H9 (cell line): ENCODE measurements around the gene ZNF775. TPM values are rescaled to one million over a fixed set of nuclear protein-coding genes. Genes with fewer than 3 reads are reported as not detected.

Source experiments
- DNase-seq: peaks from one replicate; pipeline ENCODE4 v3.0.0-alpha.2; 2017
- H2AFZ ChIP-seq: one replicate; pipeline ENCODE4 v1.6.1; 2013; ENCODE audit warnings: mild to moderate bottlenecking, low read length, control low read depth, moderate library complexity
- H2AK5ac ChIP-seq: 2 replicates; pipeline ENCODE4 v1.6.1; 2013; ENCODE audit warnings: low read length, control low read depth, mixed read lengths; ENCODE audit not compliant: insufficient read length
- H2BK120ac ChIP-seq: one replicate; pipeline ENCODE4 v1.6.1; 2013; ENCODE audit warnings: low read depth, mild to moderate bottlenecking, low read length, control low read depth, inconsistent platforms; ENCODE audit not compliant: poor library complexity, severe bottlenecking
- H2BK12ac ChIP-seq: 2 replicates; pipeline ENCODE4 v1.6.1; 2013; ENCODE audit warnings: low read length, control low read depth, mixed read lengths, low read depth; ENCODE audit not compliant: insufficient read length
- H2BK15ac ChIP-seq: 2 replicates; pipeline ENCODE4 v1.6.1; 2013; ENCODE audit warnings: low read depth, low read length, control low read depth
- H2BK20ac ChIP-seq: one replicate; pipeline ENCODE4 v1.6.1; 2013; ENCODE audit warnings: low read depth, mild to moderate bottlenecking, low read length, control low read depth, inconsistent platforms; ENCODE audit not compliant: poor library complexity, severe bottlenecking
- H2BK5ac ChIP-seq: 2 replicates; pipeline ENCODE4 v1.6.1; 2013; ENCODE audit warnings: low read length, control low read depth, mixed read lengths; ENCODE audit not compliant: insufficient read length
- H3K14ac ChIP-seq: 2 replicates; pipeline ENCODE4 v1.6.1; 2013; ENCODE audit warnings: low read length, control low read depth; ENCODE audit not compliant: insufficient read depth
- H3K18ac ChIP-seq: 2 replicates; pipeline ENCODE4 v1.6.1; 2013; ENCODE audit warnings: low read depth, mild to moderate bottlenecking, mixed read lengths, low read length, control low read depth; ENCODE audit not compliant: insufficient read length
- H3K23ac ChIP-seq: 2 replicates; pipeline ENCODE4 v1.6.1; 2013; ENCODE audit warnings: low read length, control low read depth, mixed read lengths, low read depth; ENCODE audit not compliant: insufficient read length
- H3K23me2 ChIP-seq: 2 replicates; pipeline ENCODE4 v1.6.1; 2013; ENCODE audit warnings: low read depth, mild to moderate bottlenecking, mixed read lengths, low read length, control low read depth; ENCODE audit not compliant: insufficient read length, poor library complexity, severe bottlenecking
- H3K27ac ChIP-seq: 2 replicates; pipeline ENCODE4 v1.5.1; 2013; ENCODE audit warnings: low read length, control low read depth, mixed read lengths, low read depth; ENCODE audit not compliant: insufficient read length
- H3K27me3 ChIP-seq: 2 replicates; pipeline ENCODE4 v1.6.1; 2013; ENCODE audit warnings: low read length, control low read depth, inconsistent platforms; ENCODE audit not compliant: insufficient read depth
- H3K4ac ChIP-seq: 2 replicates; pipeline ENCODE4 v1.6.1; 2013; ENCODE audit warnings: low read depth, mild to moderate bottlenecking, control low read depth, inconsistent platforms, low read length, moderate library complexity
- H3K4me1 ChIP-seq: 2 replicates; pipeline ENCODE4 v1.6.1; 2013; ENCODE audit warnings: low read length, control low read depth, inconsistent platforms; ENCODE audit not compliant: insufficient read depth
- H3K4me2 ChIP-seq: 2 replicates; pipeline ENCODE4 v1.6.1; 2013; ENCODE audit warnings: low read length, control low read depth, mixed read lengths; ENCODE audit not compliant: insufficient read length, insufficient read depth
- H3K56ac ChIP-seq: 2 replicates; pipeline ENCODE4 v1.6.1; 2013; ENCODE audit warnings: low read depth, mild to moderate bottlenecking, mixed read lengths, low read length, control low read depth; ENCODE audit not compliant: insufficient read length
- H3K79me1 ChIP-seq: 2 replicates; pipeline ENCODE4 v1.6.1; 2013; ENCODE audit warnings: low read depth, mild to moderate bottlenecking, moderate library complexity, low read length, control low read depth, inconsistent platforms; ENCODE audit not compliant: insufficient read depth, poor library complexity, severe bottlenecking
- H3K79me2 ChIP-seq: 2 replicates; pipeline ENCODE4 v1.6.1; 2013; ENCODE audit warnings: low read length, control low read depth, inconsistent platforms; ENCODE audit not compliant: insufficient read depth
- H3K9ac ChIP-seq: 2 replicates; pipeline ENCODE4 v1.6.1; 2013; ENCODE audit warnings: low read length, control low read depth, mixed read lengths; ENCODE audit not compliant: insufficient read length; ENCODE audit errors: extremely low read depth
- H3K9me3 ChIP-seq: one replicate; pipeline ENCODE4 v1.6.1; 2013; ENCODE audit warnings: low read depth, low read length, inconsistent platforms; ENCODE audit not compliant: control insufficient read depth
- H3T11ph ChIP-seq: one replicate; pipeline ENCODE4 v1.6.1; 2013; ENCODE audit warnings: mild to moderate bottlenecking, low read length, control low read depth, inconsistent platforms
- H4K20me1 ChIP-seq: one replicate; pipeline ENCODE4 v1.6.1; 2013; ENCODE audit not compliant: control insufficient read depth, insufficient read length, insufficient read depth
- H4K5ac ChIP-seq: 2 replicates; pipeline ENCODE4 v1.6.1; 2013; ENCODE audit warnings: low read depth, mild to moderate bottlenecking, mixed read lengths, low read length, control low read depth; ENCODE audit not compliant: insufficient read length
- H4K8ac ChIP-seq: replicated peaks from 2 replicates; pipeline ENCODE4 v1.6.1; 2013; ENCODE audit warnings: low read length, control low read depth, mixed read lengths, low read depth; ENCODE audit not compliant: insufficient read length
- H4K91ac ChIP-seq: 2 replicates; pipeline ENCODE4 v1.6.1; 2013; ENCODE audit warnings: low read depth, mild to moderate bottlenecking, moderate library complexity, mixed read lengths, low read length, control low read depth; ENCODE audit not compliant: insufficient read length
- H3K27ac Mint-ChIP-seq, 3 experiments: 2 replicates in 2 of 3; 3 replicates in 1 of 3; pipeline ENCODE4 v1.8.0; 2020 to 2021; ENCODE audit warnings: mixed read lengths in 3 of 3, mild to moderate bottlenecking in 1 of 3, moderate library complexity in 1 of 3
- H3K27me3 Mint-ChIP-seq: 2 replicates; pipeline ENCODE4 v1.8.0; 2021; ENCODE audit warnings: low read depth, mild to moderate bottlenecking, moderate library complexity, mixed read lengths
- H3K36me3 Mint-ChIP-seq, 3 experiments: 2 replicates in 2 of 3; 3 replicates in 1 of 3; pipeline ENCODE4 v1.8.0; 2020 to 2021; ENCODE audit warnings: low read depth in 3 of 3, mixed read lengths in 3 of 3; ENCODE audit not compliant: insufficient read depth in 1 of 3
- H3K4me1 Mint-ChIP-seq, 2 experiments: 2 replicates each; pipeline ENCODE4 v1.8.0; 2020; ENCODE audit warnings: mixed read lengths in 2 of 2
- H3K4me3 Mint-ChIP-seq, 2 experiments: 2 replicates in 1 of 2; 3 replicates in 1 of 2; pipeline ENCODE4 v1.8.0; 2020 to 2021; ENCODE audit warnings: mild to moderate bottlenecking in 2 of 2, mixed read lengths in 2 of 2, moderate library complexity in 1 of 2
- H3K9me3 Mint-ChIP-seq, 2 experiments: 2 replicates in 1 of 2; 3 replicates in 1 of 2; pipeline ENCODE4 v1.8.0; 2020; ENCODE audit warnings: mild to moderate bottlenecking in 2 of 2, mixed read lengths in 2 of 2, moderate library complexity in 1 of 2
- CTCF ChIP-seq: fragments of 200-600 bp; sonication (generic); conservative IDR thresholded peaks from 3 replicates; pipeline ENCODE4 v1.8.0; 2021; ENCODE audit warnings: antibody characterized with exemption, mild to moderate bottlenecking
- WGBS: extraction: QIAGEN DNeasy Blood & Tissue Kit; methylation state at CpG from one replicate; pipeline ENCODE4 v1.1.7; 2013; ENCODE audit warnings: missing lambda C conversion rate, low lambda C conversion rate, mixed read lengths; ENCODE audit not compliant: insufficient read length; ENCODE audit errors: extremely low coverage; 5-methylcytosine and 5-hydroxymethylcytosine counted together
- total RNA-seq: library from RNA; stranded (reverse); gene quantifications from 2 replicates; pipeline ENCODE4 v1.2.1, GENCODE V29; 2021

The ZNF775 gene
- total RNA-seq, 1 experiment from 2014 or later, result 10.5 TPM

GRCh38 chr7:150377196-150377595 lies 1.9 kb upstream of the ZNF775 start:
- WGBS, result no CpG with 5 or more reads among the region's 3 CpGs
- H3K36me3 Mint-ChIP-seq, result peaks cover 26 to 34% (median 26%) of the 10 kb centered on the region in 3 experiments; a peak in 6 of 7 replicates
- no peaks in the 10 kb centered on the region for H3K27me3 ChIP-seq
- H2AFZ ChIP-seq, result no peak overlapping the region
- no peak overlapping the region for H4K5ac ChIP-seq
- H3K27ac Mint-ChIP-seq, result peak overlapping the region in 2 of 3 experiments; percentile 93 to 95; a peak in 3 of 7 replicates
- no peaks in the 10 kb centered on the region for H3K27me3 Mint-ChIP-seq
- H3K4me2 ChIP-seq, result no peak overlapping the region
- H3K9me3 ChIP-seq, result no peaks in the 10 kb centered on the region
- H3K27ac ChIP-seq, result no peak overlapping the region
- H3T11ph ChIP-seq, result no peak overlapping the region
- H3K14ac ChIP-seq, result no peak overlapping the region
- no peak overlapping the region for H4K8ac ChIP-seq
- no peak for TF ChIP-seq CTCF
- no peak overlapping the region for H3K9ac ChIP-seq
- no peak overlapping the region for H2AK5ac ChIP-seq
- H3K18ac ChIP-seq, result no peak overlapping the region
- H3K79me1 ChIP-seq, result no peaks in the 10 kb centered on the region
- H4K20me1 ChIP-seq, result no peaks in the 10 kb centered on the region
- peaks cover 66 to 76% of the 10 kb centered on the region in 2 experiments for H3K4me1 Mint-ChIP-seq
- no peak overlapping the region for H3K4ac ChIP-seq
- no peak overlapping the region for H2BK120ac ChIP-seq
- H3K23ac ChIP-seq, result no peak overlapping the region
- peaks cover 12% of the 10 kb centered on the region; the same call in 1 of the 2 replicates for H3K4me1 ChIP-seq
- no peak overlapping the region for H3K56ac ChIP-seq
- peaks cover 5% of the 10 kb centered on the region; the same call in 1 of the 2 replicates for H3K79me2 ChIP-seq
- H3K9me3 Mint-ChIP-seq, result no peaks in the 10 kb centered on the region
- no peak for DNase-seq
- no peak overlapping the region for H2BK20ac ChIP-seq
- H2BK15ac ChIP-seq, result no peak overlapping the region
- H3K4me3 Mint-ChIP-seq, result peak overlapping the region in 1 of 2 experiments; percentile 16; a peak in 1 of 5 replicates
- H4K91ac ChIP-seq, result no peak overlapping the region
- no peak overlapping the region for H2BK12ac ChIP-seq
- H2BK5ac ChIP-seq, result no peak overlapping the region
- H3K23me2 ChIP-seq, result peaks cover 11% of the 10 kb centered on the region
